Measurements from ENCODE around the gene DPP4.

The DPP4 gene

GRCh38 chr2:161947406-161947805, 126.6 kb downstream of the DPP4 start:
- no peak for DNase-seq

- peak; percentile 51 for DNase-seq
Observed at GRCh38 chr2:161946489-161947107, 127.4 kb downstream of the DPP4 start.

GRCh38 chr2:161943011-161943410, 131.0 kb downstream of the DPP4 start:
- no peak for DNase-seq

Data from suppressor macrophage treated with lipopolysaccharide for 4 hours (primary cell).